HUES6 (cell line): ENCODE results near the gene TMEM150B.

ENCODE experiments used
- H3K27ac ChIP-seq: 2 replicates; pipeline ENCODE4 v1.7.0; 2013; ENCODE audit warnings: low read depth, mild to moderate bottlenecking, low read length, inconsistent platforms
- H3K27me3 ChIP-seq: 2 replicates; pipeline ENCODE4 v1.6.1; 2013; ENCODE audit warnings: low read length; ENCODE audit not compliant: control insufficient read depth, insufficient read depth
- H3K36me3 ChIP-seq: 2 replicates; pipeline ENCODE4 v1.6.1; 2013; ENCODE audit warnings: low read length; ENCODE audit not compliant: control insufficient read depth, insufficient read depth
- H3K4me1 ChIP-seq: 2 replicates; pipeline ENCODE4 v1.6.1; 2013; ENCODE audit warnings: low read length; ENCODE audit not compliant: control insufficient read depth, insufficient read depth
- H3K4me3 ChIP-seq: 2 replicates; pipeline ENCODE4 v1.5.1; 2013; ENCODE audit warnings: low read depth, low read length
- H3K9ac ChIP-seq: one replicate; pipeline ENCODE4 v1.6.1; 2013; ENCODE audit warnings: mild to moderate bottlenecking, low read length
- H3K9me3 ChIP-seq: 2 replicates; pipeline ENCODE4 v1.6.1; 2013; ENCODE audit warnings: low read depth, low read length; ENCODE audit not compliant: control insufficient read depth, insufficient read depth

TMEM150B gene

DNA sequence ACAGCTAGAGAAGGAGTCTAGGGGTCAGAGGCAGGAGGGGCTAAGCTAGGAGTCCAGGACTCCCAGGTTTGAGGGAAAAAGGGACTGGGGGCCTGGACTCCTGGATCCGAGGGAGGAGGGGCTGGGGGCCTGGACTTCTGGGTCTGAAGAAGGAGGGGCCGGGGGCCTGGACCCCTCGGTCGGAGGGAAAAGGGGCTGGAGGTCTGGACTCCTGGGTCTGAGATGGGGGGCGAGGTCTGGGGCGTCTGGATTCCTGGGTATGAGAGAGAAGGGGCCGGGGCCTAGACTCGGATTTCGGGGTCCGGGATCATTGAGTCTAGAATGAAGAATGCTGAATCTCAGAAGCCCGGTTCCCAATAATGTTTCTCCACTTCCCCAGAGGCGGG lies 22.8 kb downstream of the TMEM150B start:
- peaks cover 12% of the 10 kb centered on the region for H3K4me1 ChIP-seq
- H3K36me3 ChIP-seq, result peaks cover 58% of the 10 kb centered on the region
- no peak overlapping the region for H3K27ac ChIP-seq
- no peaks in the 10 kb centered on the region for H3K27me3 ChIP-seq
- H3K9ac ChIP-seq, result no peak overlapping the region
- H3K4me3 ChIP-seq, result no peak overlapping the region
- H3K9me3 ChIP-seq, result no peaks in the 10 kb centered on the region

GRCh38 chr19:55301459-55302317 lies 23.5 kb downstream of the TMEM150B start:
- Histone ChIP-seq H3K9me3 (no peaks in the 10 kb centered on the region), H3K4me1 (peaks cover 12% of the 10 kb centered on the region), H3K4me3 (peak overlapping the region; percentile 39), H3K27me3 (no peaks in the 10 kb centered on the region), H3K36me3 (peaks cover 56% of the 10 kb centered on the region), H3K27ac (no peak overlapping the region), H3K9ac (no peak overlapping the region)

DNA sequence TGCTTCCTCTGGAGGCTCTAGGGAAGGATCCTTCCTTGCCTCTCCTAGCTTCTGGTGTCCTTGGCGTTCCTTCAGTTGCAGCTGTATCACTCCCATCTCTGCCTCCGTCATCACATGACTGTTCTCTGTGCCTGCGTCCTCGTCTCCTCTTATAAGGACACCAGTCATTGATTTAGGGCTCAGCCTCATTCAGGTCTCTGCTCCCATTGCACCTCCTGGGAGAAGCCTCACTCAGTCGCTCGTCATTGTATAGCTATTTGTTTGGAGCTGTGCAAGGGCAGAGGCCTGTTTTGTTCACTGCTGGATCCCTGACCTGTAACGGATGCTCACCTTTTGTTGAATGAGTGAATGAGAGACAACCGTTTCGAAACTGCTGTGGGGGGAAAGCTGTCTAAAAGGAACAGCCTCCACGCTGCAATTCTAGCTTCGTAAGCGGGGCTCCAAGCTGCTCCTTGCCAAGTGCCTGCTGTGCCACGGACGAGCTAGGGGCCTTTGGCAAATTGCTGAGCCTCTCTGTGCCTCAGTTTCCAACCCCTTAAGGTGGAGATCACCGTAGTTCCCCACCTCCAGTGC lies 24.2 kb downstream of the TMEM150B start:
- Histone ChIP-seq H3K4me3 (no peak overlapping the region), H3K36me3 (peaks cover 51% of the 10 kb centered on the region), H3K4me1 (peaks cover 12% of the 10 kb centered on the region), H3K9me3 (no peaks in the 10 kb centered on the region), H3K27me3 (no peaks in the 10 kb centered on the region), H3K9ac (no peak overlapping the region), H3K27ac (no peak overlapping the region)

- no peak overlapping the region for H3K4me3 ChIP-seq
- H3K36me3 ChIP-seq, result peaks cover 52% of the 10 kb centered on the region
- H3K27ac ChIP-seq, result no peak overlapping the region
- H3K9me3 ChIP-seq, result no peaks in the 10 kb centered on the region
- no peak overlapping the region for H3K9ac ChIP-seq
- peaks cover 9% of the 10 kb centered on the region for H3K4me1 ChIP-seq
- no peaks in the 10 kb centered on the region for H3K27me3 ChIP-seq
Observed at GRCh38 chr19:55299991-55300390, 25.1 kb downstream of the TMEM150B start.

- no peak overlapping the region for H3K9ac ChIP-seq
Observed at GRCh38 chr19:55297267-55297666, 27.9 kb downstream of the TMEM150B start.

GRCh38 chr19:55289117-55289796 lies 35.9 kb downstream of the TMEM150B start:
- Histone ChIP-seq H3K9ac (no peak overlapping the region), H3K27ac (no peak overlapping the region), H3K4me3 (no peak overlapping the region), H3K36me3 (peaks cover 44% of the 10 kb centered on the region), H3K27me3 (no peaks in the 10 kb centered on the region), H3K4me1 (peaks cover 7% of the 10 kb centered on the region; the same call in 1 of the 2 replicates), H3K9me3 (no peaks in the 10 kb centered on the region)

More at GRCh38 chr19:55297267-55297666, 27.9 kb downstream of the TMEM150B start:
- no peaks in the 10 kb centered on the region for H3K9me3 ChIP-seq
- no peak overlapping the region for H3K4me3 ChIP-seq
- H3K4me1 ChIP-seq, result peaks cover 9% of the 10 kb centered on the region
- no peak overlapping the region for H3K27ac ChIP-seq
- no peaks in the 10 kb centered on the region for H3K27me3 ChIP-seq
- peaks cover 46% of the 10 kb centered on the region for H3K36me3 ChIP-seq

GRCh38 chr19:55287361-55288079 lies 37.6 kb downstream of the TMEM150B start:
- no peaks in the 10 kb centered on the region for H3K9me3 ChIP-seq
- H3K4me3 ChIP-seq, result no peak overlapping the region
- H3K27ac ChIP-seq, result no peak overlapping the region
- peaks cover 7% of the 10 kb centered on the region; the same call in 1 of the 2 replicates for H3K4me1 ChIP-seq
- H3K27me3 ChIP-seq, result no peaks in the 10 kb centered on the region
- H3K36me3 ChIP-seq, result peaks cover 37% of the 10 kb centered on the region
- no peak overlapping the region for H3K9ac ChIP-seq

- Histone ChIP-seq H3K4me3 (peak overlapping the region; percentile 53), H3K36me3 (peaks cover 27% of the 10 kb centered on the region), H3K9ac (peak overlapping the region; percentile 2), H3K9me3 (no peaks in the 10 kb centered on the region), H3K27me3 (no peaks in the 10 kb centered on the region), H3K4me1 (peaks cover 15% of the 10 kb centered on the region), H3K27ac (no peak overlapping the region)
Observed at GRCh38 chr19:55285229-55285890, 39.8 kb downstream of the TMEM150B start.

GRCh38 chr19:55284405-55285058 lies 40.6 kb downstream of the TMEM150B start:
- no peaks in the 10 kb centered on the region for H3K27me3 ChIP-seq
- H3K36me3 ChIP-seq, result peaks cover 20% of the 10 kb centered on the region
- peak overlapping the region; percentile 53 for H3K4me3 ChIP-seq
- H3K9ac ChIP-seq, result no peak overlapping the region
- H3K9me3 ChIP-seq, result no peaks in the 10 kb centered on the region
- H3K4me1 ChIP-seq, result peaks cover 15% of the 10 kb centered on the region
- no peak overlapping the region for H3K27ac ChIP-seq
